GM12892 (cell line): ENCODE results near the gene PTPN22.

Experiments used
- POLR2A ChIP-seq: IDR thresholded peaks from 2 replicates; pipeline ENCODE4 v1.6.1; 2011; ENCODE audit warnings: low read depth, low read length, control low read depth
- POLR2AphosphoS5 ChIP-seq: IDR thresholded peaks from 2 replicates; pipeline ENCODE4 v1.6.1; 2011; ENCODE audit warnings: low read depth, low read length, control low read depth
- TAF1 ChIP-seq: IDR thresholded peaks from 2 replicates; pipeline ENCODE4 v1.6.1; 2011; ENCODE audit warnings: low read depth, mild to moderate bottlenecking, control low read depth, low read length, borderline replicate concordance

DNA sequence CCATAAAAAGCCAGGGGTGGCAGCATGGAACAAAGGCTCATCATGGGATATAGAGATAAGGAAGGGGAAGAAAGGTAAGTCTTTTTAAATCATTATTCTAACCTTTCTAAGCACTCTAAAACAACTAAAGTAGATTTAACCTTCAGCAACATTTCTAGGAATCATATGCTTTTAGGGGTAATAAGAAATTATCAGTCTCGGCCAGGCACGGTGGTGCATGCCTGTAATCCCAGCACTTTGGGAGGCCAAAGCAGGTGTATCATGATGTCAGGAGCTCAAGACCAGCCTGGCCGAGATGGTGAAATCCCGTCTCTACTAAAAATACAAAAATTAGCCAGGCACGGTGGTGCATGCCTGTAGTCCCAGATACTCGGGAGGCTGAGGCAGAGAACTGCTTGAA lies 92.0 kb downstream of the PTPN22 start:
- TF ChIP-seq POLR2A (no peak), POLR2AphosphoS5 (no peak), TAF1 (no peak)
